ENCODE data around the gene MRGPRG.

DNA sequence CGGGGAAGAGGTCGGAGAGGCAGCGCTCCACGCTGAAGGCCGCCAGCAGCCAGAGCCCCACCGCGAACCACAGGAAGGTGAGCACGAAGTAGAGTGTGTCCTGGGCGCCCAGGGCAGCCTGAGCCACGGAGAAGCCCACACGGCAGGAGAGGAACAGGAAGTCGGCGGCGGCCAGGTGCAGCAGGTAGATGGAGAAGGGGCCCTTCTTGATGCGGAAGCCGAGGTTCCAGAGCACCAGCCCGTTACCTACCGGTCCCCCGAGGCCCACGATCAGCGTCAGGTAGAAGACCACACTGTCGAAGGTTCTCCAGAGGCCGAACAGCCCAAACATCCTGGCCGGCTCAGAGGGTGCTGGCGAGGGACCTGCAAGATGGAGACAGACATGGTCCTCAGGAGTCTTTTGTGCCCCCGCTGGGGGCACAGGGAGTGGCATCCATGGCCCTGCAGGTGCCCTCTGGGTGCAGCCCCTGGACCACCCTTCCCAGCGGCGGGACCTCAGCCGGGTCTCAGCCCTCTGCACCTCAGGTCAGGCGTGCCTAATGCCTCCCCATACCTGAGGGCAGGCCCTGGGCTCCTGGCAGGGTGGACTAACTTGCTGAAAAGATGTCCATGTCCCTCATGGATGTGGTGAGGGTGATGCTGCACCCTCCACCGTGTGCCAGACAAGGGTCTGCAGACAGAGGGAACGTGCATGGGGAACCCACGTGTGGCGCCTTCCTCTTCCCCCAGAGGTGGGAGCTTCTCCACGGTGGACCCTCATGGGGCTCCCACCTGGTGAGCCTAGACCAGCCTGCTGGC, at the start of gene MRGPRG:
- TF ChIP-seq CTCF (IDR thresholded peaks at IDR 0.05) (no peak), POLR2A (IDR thresholded peaks at IDR 0.05) (no peak)
